ENCODE results near the gene RAB3IP.

The RAB3IP gene

GRCh38 chr12:69816082-69816481, 77.4 kb downstream of the RAB3IP start:
- TF ChIP-seq, protein P1, sequence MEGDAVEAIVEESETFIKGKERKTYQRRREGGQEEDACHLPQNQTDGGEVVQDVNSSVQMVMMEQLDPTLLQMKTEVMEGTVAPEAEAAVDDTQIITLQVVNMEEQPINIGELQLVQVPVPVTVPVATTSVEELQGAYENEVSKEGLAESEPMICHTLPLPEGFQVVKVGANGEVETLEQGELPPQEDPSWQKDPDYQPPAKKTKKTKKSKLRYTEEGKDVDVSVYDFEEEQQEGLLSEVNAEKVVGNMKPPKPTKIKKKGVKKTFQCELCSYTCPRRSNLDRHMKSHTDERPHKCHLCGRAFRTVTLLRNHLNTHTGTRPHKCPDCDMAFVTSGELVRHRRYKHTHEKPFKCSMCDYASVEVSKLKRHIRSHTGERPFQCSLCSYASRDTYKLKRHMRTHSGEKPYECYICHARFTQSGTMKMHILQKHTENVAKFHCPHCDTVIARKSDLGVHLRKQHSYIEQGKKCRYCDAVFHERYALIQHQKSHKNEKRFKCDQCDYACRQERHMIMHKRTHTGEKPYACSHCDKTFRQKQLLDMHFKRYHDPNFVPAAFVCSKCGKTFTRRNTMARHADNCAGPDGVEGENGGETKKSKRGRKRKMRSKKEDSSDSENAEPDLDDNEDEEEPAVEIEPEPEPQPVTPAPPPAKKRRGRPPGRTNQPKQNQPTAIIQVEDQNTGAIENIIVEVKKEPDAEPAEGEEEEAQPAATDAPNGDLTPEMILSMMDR (IDR thresholded peaks at IDR 0.05; ENCODE audit: borderline replicate concordance, extremely low read depth, low read length, poor library complexity, severe bottlenecking): no peak
- TF ChIP-seq EZH2 (IDR thresholded peaks at IDR 0.05; ENCODE audit: borderline replicate concordance, low read depth, low read length, severe bottlenecking): no peak
- Histone ChIP-seq H3K27me3 (ENCODE audit: insufficient read depth, low read length, poor library complexity) (no peaks in the 10 kb centered on the region), H3K9me3 (ENCODE audit: insufficient read depth, low read length, severe bottlenecking) (peaks cover under 1% of the 10 kb centered on the region), H4K20me1 (ENCODE audit: insufficient read depth, low read length) (no peaks in the 10 kb centered on the region), H2AFZ (ENCODE audit: low read depth, low read length) (no peak overlapping the region), H3K27ac (ENCODE audit: low read length) (no peak overlapping the region), H3K9ac (ENCODE audit: low read depth, low read length) (no peak overlapping the region), H3K36me3 (ENCODE audit: insufficient read depth, low read length) (peaks cover 4% of the 10 kb centered on the region; the same call in 1 of the 2 replicates), H3K4me3 (ENCODE audit: low read depth in 1 of 2, low read length in 2 of 2) (no peak overlapping the region), H3K79me2 (ENCODE audit: insufficient read depth, low read length) (no peaks in the 10 kb centered on the region), H3K4me2 (ENCODE audit: insufficient read depth, low read length) (no peak overlapping the region), H3K4me1 (ENCODE audit: insufficient read depth, low read length) (no peaks in the 10 kb centered on the region)
- no peak for ATAC-seq (ENCODE audit: insufficient read depth, low read depth)
- no peak for DNase-seq

GRCh38 chr12:69821032-69821455, 82.4 kb downstream of the RAB3IP start:
- no peak for TF ChIP-seq EZH2 (IDR thresholded peaks at IDR 0.05; ENCODE audit: borderline replicate concordance, low read depth, low read length, severe bottlenecking)
- TF ChIP-seq, protein P1 (IDR thresholded peaks at IDR 0.05; ENCODE audit: borderline replicate concordance, extremely low read depth, low read length, poor library complexity, severe bottlenecking): no peak
- ATAC-seq (ENCODE audit: insufficient read depth, low read depth): no peak
- H3K36me3 ChIP-seq (ENCODE audit: insufficient read depth, low read length): no peaks in the 10 kb centered on the region
- H3K27ac ChIP-seq (ENCODE audit: low read length): no peak overlapping the region
- H3K9ac ChIP-seq (ENCODE audit: low read depth, low read length): no peak overlapping the region
- H3K4me1 ChIP-seq (ENCODE audit: insufficient read depth, low read length): no peaks in the 10 kb centered on the region
- H3K4me2 ChIP-seq (ENCODE audit: insufficient read depth, low read length): no peak overlapping the region
- no peak overlapping the region for H3K4me3 ChIP-seq (ENCODE audit: low read depth in 1 of 2, low read length in 2 of 2)
- no peak overlapping the region for H2AFZ ChIP-seq (ENCODE audit: low read depth, low read length)
- H3K79me2 ChIP-seq (ENCODE audit: insufficient read depth, low read length): no peaks in the 10 kb centered on the region
- no peaks in the 10 kb centered on the region for H3K9me3 ChIP-seq (ENCODE audit: insufficient read depth, low read length, severe bottlenecking)
- H3K27me3 ChIP-seq (ENCODE audit: insufficient read depth, low read length, poor library complexity): no peaks in the 10 kb centered on the region
- H4K20me1 ChIP-seq (ENCODE audit: insufficient read depth, low read length): no peaks in the 10 kb centered on the region
- no peak for DNase-seq

GRCh38 chr12:69821456-69822159, 82.9 kb downstream of the RAB3IP start:
- Histone ChIP-seq H3K4me2 (ENCODE audit: insufficient read depth, low read length) (no peak overlapping the region), H2AFZ (ENCODE audit: low read depth, low read length) (no peak overlapping the region), H3K27ac (ENCODE audit: low read length) (no peak overlapping the region), H3K9ac (ENCODE audit: low read depth, low read length) (no peak overlapping the region), H3K36me3 (ENCODE audit: insufficient read depth, low read length) (no peaks in the 10 kb centered on the region), H3K79me2 (ENCODE audit: insufficient read depth, low read length) (no peaks in the 10 kb centered on the region), H3K9me3 (ENCODE audit: insufficient read depth, low read length, severe bottlenecking) (no peaks in the 10 kb centered on the region), H3K4me3 (ENCODE audit: low read depth in 1 of 2, low read length in 2 of 2) (no peak overlapping the region), H3K4me1 (ENCODE audit: insufficient read depth, low read length) (no peaks in the 10 kb centered on the region), H3K27me3 (ENCODE audit: insufficient read depth, low read length, poor library complexity) (no peaks in the 10 kb centered on the region), H4K20me1 (ENCODE audit: insufficient read depth, low read length) (no peaks in the 10 kb centered on the region)
- DNase-seq (no peak), ATAC-seq (ENCODE audit: insufficient read depth, low read depth) (no peak)
- TF ChIP-seq EZH2 (IDR thresholded peaks at IDR 0.05; ENCODE audit: borderline replicate concordance, low read depth, low read length, severe bottlenecking): no peak
- TF ChIP-seq, protein P1 (IDR thresholded peaks at IDR 0.05; ENCODE audit: borderline replicate concordance, extremely low read depth, low read length, poor library complexity, severe bottlenecking): no peak
